Upper lobe of left lung (tissue), 6 donors: ENCODE data around the gene TRPM2. TPM values are rescaled to one million over a fixed set of nuclear protein-coding genes. Genes with fewer than 3 reads are reported as not detected.
"Not testable (repeated sequence)": the region's sequence is repeated elsewhere in the genome, so short reads cannot be mapped to it uniquely, and the experiment has no call there.

Source experiments
- ATAC-seq, 2 donors: fragments of 200-7000 bp; cut with Tn5 transposase; one replicate each; pipeline ENCODE4 v1.9.1; 2022; ENCODE audit warnings: mild to moderate bottlenecking in 2 of 2, moderate library complexity in 2 of 2; ENCODE audit not compliant: low FRiP score in 2 of 2
- DNase-seq, 2 donors: peaks; one replicate each; pipeline ENCODE4 v3.0.0-alpha.2; 2019 to 2020
- H3K27ac ChIP-seq, 4 donors: fragments of 200-600 bp; sonication (generic); one replicate each; pipeline ENCODE4 v1.5.1; 2016 to 2019
- H3K27me3 ChIP-seq, 4 donors: fragments of 200-600 bp; sonication (generic); one replicate each; pipeline ENCODE4 v1.5.1; 2017 to 2019
- H3K36me3 ChIP-seq, 4 donors: fragments of 200-600 bp; sonication (generic); one replicate each; pipeline ENCODE4 v1.5.1; 2016 to 2019
- H3K4me1 ChIP-seq, 4 donors: fragments of 200-600 bp; sonication (generic); one replicate each; pipeline ENCODE4 v1.5.1; 2018 to 2019
- H3K4me3 ChIP-seq, 4 donors: fragments of 200-600 bp; sonication (generic); one replicate each; pipeline ENCODE4 v1.5.1; 2017 to 2019; ENCODE audit warnings: mild to moderate bottlenecking in 2 of 4, moderate library complexity in 1 of 4
- H3K9me3 ChIP-seq, 4 donors: fragments of 200-600 bp; sonication (generic); one replicate each; pipeline ENCODE4 v1.5.1; 2018 to 2019
- CTCF ChIP-seq, 6 experiments: fragments of 450-650 bp in 4 of 6; fragments of 200-600 bp in 2 of 6; sonication (generic) in 2 of 6; IDR thresholded peaks; one replicate each; pipeline ENCODE4 v1.5.1; 2016 to 2019; ENCODE audit warnings: antibody characterized with exemption in 6 of 6
- EP300 ChIP-seq, 4 donors: sonication (generic); formaldehyde crosslinking; IDR thresholded peaks; one replicate each; pipeline ENCODE4 v1.5.1; 2017; ENCODE audit warnings: antibody characterized with exemption in 4 of 4, control low read depth in 2 of 4
- POLR2A ChIP-seq, 4 donors: fragments of 450-650 bp; IDR thresholded peaks; one replicate each; pipeline ENCODE4 v1.5.1; 2016 to 2017; ENCODE audit warnings: antibody characterized with exemption in 4 of 4, mild to moderate bottlenecking in 2 of 4
- POLR2AphosphoS5 ChIP-seq, 2 donors: sonication (generic); formaldehyde crosslinking; IDR thresholded peaks; one replicate each; pipeline ENCODE4 v1.5.1; 2017; ENCODE audit warnings: antibody characterized with exemption in 2 of 2
- WGBS, 2 donors: methylation state at CpG; one replicate each; pipeline ENCODE4 v1.1.5; 2017 to 2018; 5-methylcytosine and 5-hydroxymethylcytosine counted together
- total RNA-seq, 6 donors: library from RNA; depleted of rRNA in 4 of 6; stranded (reverse); fragments of >200 nt in 4 of 6; gene quantifications; one replicate each; pipeline versions ENCODE4 v1.1.0 to v1.2.1, GENCODE V29; 2016 to 2021
- donor health status: DM: no; HTN: no; CAD: no; lungs with moderate emphysema.
- donor health status: DM: no; HTN: yes; CAD: no; lungs with severe emphysema.

TRPM2 gene
- total RNA-seq, 6 donors from 2014 or later: 2.2 to 37.7 (median 12.7) TPM

DNA sequence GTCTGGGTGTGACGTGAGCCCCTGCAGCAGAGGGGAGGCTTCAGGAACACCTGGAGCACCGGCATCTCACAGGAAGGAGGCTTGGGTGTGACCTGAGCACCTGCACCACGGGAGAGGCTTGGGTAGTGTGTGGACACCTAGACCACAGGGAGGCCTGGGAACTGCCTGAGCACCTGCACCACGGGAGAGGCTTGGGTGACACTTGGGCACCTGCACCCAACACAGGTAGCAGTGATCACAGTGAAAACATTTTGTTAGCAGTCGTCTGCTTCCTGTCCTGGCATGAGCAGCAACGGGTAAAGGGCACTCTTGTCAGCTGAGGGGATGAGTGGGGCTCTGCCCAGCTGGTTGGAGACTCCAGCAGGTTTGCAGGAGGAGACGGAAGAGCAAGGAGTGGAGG, 124.3 kb downstream of the TRPM2 start:
- 50 to 59% methylated on average over 5 to 7 of the region's 7 CpGs for WGBS, 2 donors

GRCh38 chr21:44478124-44478800, 124.8 kb downstream of the TRPM2 start:
- Histone ChIP-seq H3K4me3 (no peak overlapping the region), H3K27ac (no peak overlapping the region), H3K4me1 (no peaks in the 10 kb centered on the region), H3K27me3 (no peaks in the 10 kb centered on the region), H3K9me3 (no peaks in the 10 kb centered on the region), H3K36me3 (no peaks in the 10 kb centered on the region)
- TF ChIP-seq POLR2AphosphoS5 (IDR thresholded peaks at IDR 0.05): no peak
- TF ChIP-seq POLR2A (IDR thresholded peaks at IDR 0.05): no peak
- TF ChIP-seq CTCF (IDR thresholded peaks at IDR 0.05): no peak
- no peak for TF ChIP-seq EP300 (IDR thresholded peaks at IDR 0.05)
- DNase-seq (no peak), ATAC-seq (peak in 1 of 2 donors; percentile 23)
- 53 to 56% methylated on average over 14 to 16 of the region's 16 CpGs for WGBS, 2 donors

More for the DNA sequence above, 124.3 kb downstream of the TRPM2 start:
- Histone ChIP-seq H3K27ac (no peak overlapping the region), H3K36me3 (no peaks in the 10 kb centered on the region), H3K4me1 (no peaks in the 10 kb centered on the region), H3K9me3 (no peaks in the 10 kb centered on the region), H3K27me3 (no peaks in the 10 kb centered on the region), H3K4me3 (no peak overlapping the region)
- ATAC-seq (no peak), DNase-seq (no peak)
- TF ChIP-seq EP300 (IDR thresholded peaks at IDR 0.05) (no peak), POLR2A (IDR thresholded peaks at IDR 0.05) (no peak), CTCF (IDR thresholded peaks at IDR 0.05) (no peak), POLR2AphosphoS5 (IDR thresholded peaks at IDR 0.05) (no peak)

- Histone ChIP-seq H3K27me3 (no peaks in the 10 kb centered on the region), H3K4me3 (no peak overlapping the region), H3K27ac (no peak overlapping the region), H3K9me3 (no peaks in the 10 kb centered on the region), H3K4me1 (no peaks in the 10 kb centered on the region), H3K36me3 (no peaks in the 10 kb centered on the region)
- DNase-seq (no peak), ATAC-seq (no peak)
- TF ChIP-seq POLR2A (IDR thresholded peaks at IDR 0.05) (no peak), CTCF (IDR thresholded peaks at IDR 0.05) (no peak), POLR2AphosphoS5 (IDR thresholded peaks at IDR 0.05) (no peak), EP300 (IDR thresholded peaks at IDR 0.05) (no peak)
- WGBS, 2 donors: 86 to 92% methylated on average over 5 of the region's 5 CpGs
These were observed 125.4 kb downstream of the TRPM2 start for GRCh38 chr21:44478801-44479167.

DNA sequence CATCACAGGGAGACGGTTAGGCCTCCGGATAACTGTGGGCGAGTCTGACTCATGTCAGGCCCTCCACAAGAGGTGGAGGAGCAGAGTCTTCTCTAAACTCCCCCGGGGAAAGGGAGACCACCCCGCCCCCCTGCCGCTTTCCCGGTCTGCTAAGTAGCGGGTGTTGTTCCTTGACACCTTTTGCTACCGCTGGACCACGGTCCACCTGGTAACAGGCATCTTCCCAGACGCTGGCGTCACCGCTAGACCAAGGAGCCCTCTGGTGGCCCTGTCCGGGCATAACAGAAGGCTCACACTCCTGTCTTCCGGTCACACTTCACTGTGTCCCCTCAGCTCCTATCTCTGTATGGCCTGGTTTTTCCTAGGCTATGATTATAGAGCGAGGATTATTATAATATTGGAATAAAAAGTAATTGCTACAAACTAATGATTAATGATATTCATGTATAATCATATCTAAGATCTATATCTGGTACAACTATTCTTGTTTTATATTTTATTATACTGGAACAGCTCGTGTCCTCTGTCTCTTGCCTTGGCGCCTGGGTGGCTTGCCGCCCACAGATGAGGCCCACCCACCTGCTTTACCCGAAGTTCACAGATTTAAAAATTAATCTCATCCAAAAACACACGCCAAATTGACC, 126.3 kb downstream of the TRPM2 start:
- not testable (repeated sequence) for H3K27me3 ChIP-seq, H3K4me3 ChIP-seq, ATAC-seq, H3K4me1 ChIP-seq, H3K9me3 ChIP-seq, H3K36me3 ChIP-seq, H3K27ac ChIP-seq
- peak; percentile 54 for DNase-seq
- 44 to 49% methylated on average over 16 to 21 of the region's 21 CpGs for WGBS, 2 donors
- TF ChIP-seq CTCF (IDR thresholded peaks at IDR 0.05): peak; percentile 29 to 78 (median 56)
